ENCODE measurements around the gene GOLGA8A.

DNA sequence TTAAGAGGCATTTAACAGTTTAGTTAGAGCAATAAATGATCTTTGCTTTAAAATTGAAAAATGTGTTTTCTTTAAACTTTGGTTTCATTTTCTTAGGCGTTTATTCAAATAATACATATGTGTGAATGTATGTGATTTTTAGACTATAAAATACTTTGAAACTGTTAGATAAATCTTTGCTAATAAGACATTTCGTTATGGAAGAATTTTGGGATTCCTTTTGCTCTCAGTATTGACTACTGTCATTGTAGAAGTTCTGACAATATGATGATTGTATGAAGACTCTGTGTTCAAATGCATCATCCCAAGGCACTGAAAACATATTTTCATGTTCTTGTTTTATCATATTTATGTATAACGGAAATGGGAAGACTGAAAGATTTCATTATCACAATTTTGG is 43.8 kb upstream of the GOLGA8A start:
- TF ChIP-seq CTCF (IDR thresholded peaks at IDR 0.05 in 4 of 5, conservative IDR thresholded peaks at IDR 0.05 in 1 of 5) = no peak
- TF ChIP-seq POLR2A (IDR thresholded peaks at IDR 0.05) = no peak
